Parathyroid adenoma (tissue), 2 donors: Measurements from ENCODE around the gene GRM4.

Experiments used
- H2AFZ ChIP-seq: fragments of 300-600 bp; sonication (generic); one replicate; pipeline ENCODE4 v1.7.0; 2017; ENCODE audit warnings: antibody characterized with exemption, mild to moderate bottlenecking
- H3K27ac ChIP-seq: fragments of 300-600 bp; sonication (generic); one replicate; pipeline ENCODE4 v1.7.0; 2017
- H3K27me3 ChIP-seq: fragments of 300-600 bp; sonication (generic); one replicate; pipeline ENCODE4 v1.7.0; 2017; ENCODE audit warnings: low read length; ENCODE audit not compliant: control insufficient read depth, insufficient read depth
- H3K36me3 ChIP-seq: fragments of 300-600 bp; sonication (generic); one replicate; pipeline ENCODE4 v1.7.0; 2017; ENCODE audit warnings: low read length; ENCODE audit not compliant: control insufficient read depth, insufficient read depth
- H3K4me1 ChIP-seq: fragments of 300-600 bp; sonication (generic); one replicate; pipeline ENCODE4 v1.7.0; 2017; ENCODE audit warnings: control low read depth
- H3K4me2 ChIP-seq: fragments of 300-600 bp; sonication (generic); one replicate; pipeline ENCODE4 v1.7.0; 2017; ENCODE audit warnings: low read length
- H3K4me3 ChIP-seq: fragments of 300-600 bp; sonication (generic); one replicate; pipeline ENCODE4 v1.7.0; 2017; ENCODE audit warnings: low read depth, low read length
- H3K79me2 ChIP-seq: fragments of 300-600 bp; sonication (generic); one replicate; pipeline ENCODE4 v1.7.0; 2017; ENCODE audit warnings: control low read depth
- H3K9ac ChIP-seq: fragments of 300-600 bp; sonication (generic); one replicate; pipeline ENCODE4 v1.7.0; 2017; ENCODE audit warnings: mild to moderate bottlenecking
- H3K9me3 ChIP-seq: fragments of 300-600 bp; sonication (generic); one replicate; pipeline ENCODE4 v1.7.0; 2017; ENCODE audit warnings: low read length; ENCODE audit not compliant: control insufficient read depth
- TF ChIP-seq, protein P1 (sequence below): fragments of 300-600 bp; sonication (generic); IDR thresholded peaks from one replicate; pipeline ENCODE4 v1.7.0; 2017; ENCODE audit warnings: antibody characterized with exemption, mild to moderate bottlenecking
- donor health status: primary hyperparathyroidism.

GRM4 gene

DNA sequence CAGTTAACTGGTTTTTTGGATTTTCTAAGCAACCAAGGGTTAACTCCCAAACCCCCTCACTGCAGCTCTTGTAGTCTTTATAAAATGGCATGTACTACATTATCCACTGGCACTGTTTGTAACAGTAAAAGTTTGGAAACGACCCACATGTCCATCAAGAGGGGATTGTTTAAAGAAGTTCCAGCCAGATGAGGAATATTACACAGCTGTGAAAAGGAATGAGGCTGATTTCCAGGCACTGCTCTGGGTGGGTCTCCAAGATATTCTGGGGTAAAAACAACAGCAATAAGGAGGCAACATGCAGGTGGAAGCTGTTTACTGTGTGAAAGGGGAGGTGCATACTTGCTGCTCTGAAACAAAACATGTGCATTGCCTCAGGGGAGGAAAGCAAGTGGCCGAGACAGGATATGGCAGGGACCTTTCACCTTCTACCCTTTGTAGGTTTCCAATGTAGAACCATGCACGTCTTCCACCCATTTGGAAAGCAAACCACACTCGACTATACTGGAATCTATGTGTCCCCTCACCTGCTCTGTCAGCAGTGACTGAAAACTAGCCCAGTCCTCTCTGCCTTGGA, 51.9 kb downstream of the GRM4 start:
- Histone ChIP-seq H3K4me2 (no peak overlapping the region), H3K4me3 (no peak overlapping the region), H3K4me1 (no peaks in the 10 kb centered on the region), H3K27ac (no peak overlapping the region), H3K79me2 (no peaks in the 10 kb centered on the region), H3K27me3 (no peaks in the 10 kb centered on the region), H2AFZ (no peak overlapping the region), H3K9me3 (no peaks in the 10 kb centered on the region), H3K9ac (no peak overlapping the region), H3K36me3 (no peaks in the 10 kb centered on the region)
- TF ChIP-seq, protein P1, sequence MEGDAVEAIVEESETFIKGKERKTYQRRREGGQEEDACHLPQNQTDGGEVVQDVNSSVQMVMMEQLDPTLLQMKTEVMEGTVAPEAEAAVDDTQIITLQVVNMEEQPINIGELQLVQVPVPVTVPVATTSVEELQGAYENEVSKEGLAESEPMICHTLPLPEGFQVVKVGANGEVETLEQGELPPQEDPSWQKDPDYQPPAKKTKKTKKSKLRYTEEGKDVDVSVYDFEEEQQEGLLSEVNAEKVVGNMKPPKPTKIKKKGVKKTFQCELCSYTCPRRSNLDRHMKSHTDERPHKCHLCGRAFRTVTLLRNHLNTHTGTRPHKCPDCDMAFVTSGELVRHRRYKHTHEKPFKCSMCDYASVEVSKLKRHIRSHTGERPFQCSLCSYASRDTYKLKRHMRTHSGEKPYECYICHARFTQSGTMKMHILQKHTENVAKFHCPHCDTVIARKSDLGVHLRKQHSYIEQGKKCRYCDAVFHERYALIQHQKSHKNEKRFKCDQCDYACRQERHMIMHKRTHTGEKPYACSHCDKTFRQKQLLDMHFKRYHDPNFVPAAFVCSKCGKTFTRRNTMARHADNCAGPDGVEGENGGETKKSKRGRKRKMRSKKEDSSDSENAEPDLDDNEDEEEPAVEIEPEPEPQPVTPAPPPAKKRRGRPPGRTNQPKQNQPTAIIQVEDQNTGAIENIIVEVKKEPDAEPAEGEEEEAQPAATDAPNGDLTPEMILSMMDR, result no peak

DNA sequence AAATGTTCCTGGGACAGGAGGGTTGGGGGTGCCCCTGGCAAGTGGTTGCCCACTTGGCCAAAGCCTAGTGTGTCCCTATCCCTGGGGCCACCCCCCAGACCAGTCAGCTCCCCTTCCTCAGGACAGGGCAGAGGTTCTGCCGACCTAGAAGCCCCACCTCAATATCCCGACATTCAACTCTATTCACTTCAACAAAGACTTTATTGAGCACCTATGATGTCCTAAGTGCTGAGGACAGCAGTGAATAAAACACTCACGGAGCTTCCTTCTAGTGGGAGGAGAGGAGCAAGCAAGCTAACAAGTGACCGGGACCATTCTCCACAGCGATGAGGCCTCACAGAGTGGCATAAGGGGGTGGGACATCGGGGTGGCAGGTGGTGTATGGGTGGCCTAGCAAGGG, 52.7 kb downstream of the GRM4 start:
- H3K36me3 ChIP-seq, result no peaks in the 10 kb centered on the region
- no peak overlapping the region for H3K9ac ChIP-seq
- H3K4me3 ChIP-seq, result no peak overlapping the region
- H3K27me3 ChIP-seq, result no peaks in the 10 kb centered on the region
- no peaks in the 10 kb centered on the region for H3K9me3 ChIP-seq
- TF ChIP-seq, protein P1, result no peak
- no peak overlapping the region for H3K4me2 ChIP-seq
- no peak overlapping the region for H3K27ac ChIP-seq
- H3K4me1 ChIP-seq, result no peaks in the 10 kb centered on the region
- H2AFZ ChIP-seq, result no peak overlapping the region
- H3K79me2 ChIP-seq, result no peaks in the 10 kb centered on the region

DNA sequence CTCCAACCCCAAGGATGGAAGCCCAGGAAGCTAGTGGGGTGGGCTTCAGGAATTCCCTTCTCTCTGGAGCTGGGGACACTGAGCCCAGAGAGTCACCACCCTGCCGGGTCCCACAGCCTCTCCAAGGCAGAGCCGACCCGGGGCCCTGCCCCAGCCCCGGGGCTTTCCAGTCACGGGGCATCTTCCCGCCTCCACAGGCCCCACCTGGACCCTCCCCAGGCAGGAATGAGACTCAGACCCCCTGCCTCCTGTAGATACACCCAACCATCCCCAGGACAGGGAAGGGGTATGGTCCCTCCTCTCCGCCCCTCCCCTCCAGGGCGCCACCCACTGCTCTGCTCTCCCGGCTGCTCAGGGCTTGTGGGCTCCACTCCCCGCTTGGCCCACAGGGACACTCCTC, 53.3 kb downstream of the GRM4 start:
- Histone ChIP-seq H3K4me1 (no peaks in the 10 kb centered on the region), H3K4me3 (no peak overlapping the region), H3K4me2 (no peak overlapping the region), H3K79me2 (no peaks in the 10 kb centered on the region), H3K27me3 (no peaks in the 10 kb centered on the region), H3K9me3 (no peaks in the 10 kb centered on the region), H3K9ac (no peak overlapping the region), H2AFZ (no peak overlapping the region), H3K27ac (no peak overlapping the region), H3K36me3 (no peaks in the 10 kb centered on the region)
- TF ChIP-seq, protein P1, result no peak

DNA sequence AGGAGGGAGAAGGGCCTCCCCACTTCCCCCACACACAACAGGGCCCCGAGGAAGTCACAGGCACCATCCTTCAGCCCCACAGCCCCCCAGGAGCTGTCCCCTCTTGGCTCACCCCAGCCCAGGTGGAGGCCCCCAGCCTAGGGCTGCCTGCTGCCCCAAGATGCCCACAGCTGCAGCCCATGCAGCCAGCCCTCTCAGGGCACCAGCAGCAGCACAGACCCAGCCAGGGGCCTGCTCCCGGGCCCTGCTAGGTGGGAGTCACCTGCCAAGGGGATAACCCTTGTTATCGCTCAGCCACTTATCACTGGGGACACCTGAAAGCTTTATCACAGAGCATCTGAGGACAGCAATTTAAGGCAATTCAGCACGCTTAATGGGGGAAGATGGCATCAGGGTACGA, 55.0 kb downstream of the GRM4 start:
- Histone ChIP-seq H3K9me3 (no peaks in the 10 kb centered on the region), H3K27me3 (no peaks in the 10 kb centered on the region), H3K4me3 (no peak overlapping the region), H3K9ac (no peak overlapping the region), H3K36me3 (no peaks in the 10 kb centered on the region), H2AFZ (no peak overlapping the region), H3K4me2 (no peak overlapping the region), H3K79me2 (no peaks in the 10 kb centered on the region), H3K27ac (no peak overlapping the region), H3K4me1 (no peaks in the 10 kb centered on the region)
- TF ChIP-seq, protein P1, result no peak

DNA sequence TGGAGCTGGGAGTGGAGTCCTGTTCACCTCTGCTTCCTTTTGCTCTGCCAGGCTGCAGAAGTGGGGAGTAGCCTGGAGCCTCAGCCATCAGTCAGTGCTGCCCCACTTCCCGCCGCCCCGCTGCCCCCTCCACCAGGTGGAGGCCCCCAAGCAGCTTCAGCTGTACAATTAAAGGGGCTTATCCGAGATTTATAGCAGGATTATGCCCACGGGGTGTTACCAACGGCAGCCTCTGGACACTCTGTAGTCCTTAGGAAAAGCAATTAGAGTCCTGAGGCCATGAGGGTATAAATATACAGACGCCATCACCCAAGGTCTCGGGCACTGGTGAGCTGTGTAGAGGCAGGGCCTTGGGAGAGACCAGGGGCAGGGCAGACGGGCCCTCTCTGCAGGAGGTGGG, 55.4 kb downstream of the GRM4 start:
- H2AFZ ChIP-seq, result no peak overlapping the region
- H3K9me3 ChIP-seq, result no peaks in the 10 kb centered on the region
- no peaks in the 10 kb centered on the region for H3K79me2 ChIP-seq
- no peak overlapping the region for H3K9ac ChIP-seq
- no peak overlapping the region for H3K4me3 ChIP-seq
- H3K4me1 ChIP-seq, result no peaks in the 10 kb centered on the region
- H3K27ac ChIP-seq, result no peak overlapping the region
- no peaks in the 10 kb centered on the region for H3K27me3 ChIP-seq
- H3K4me2 ChIP-seq, result no peak overlapping the region
- TF ChIP-seq, protein P1, result no peak
- H3K36me3 ChIP-seq, result no peaks in the 10 kb centered on the region
